GM21529 (cell line): ENCODE measurements around the gene C10orf62.

Experiments
- ATAC-seq: cut with Tn5 transposase; IDR thresholded peaks from one replicate; pipeline ENCODE4 v1.9.1; 2021; ENCODE audit not compliant: unreplicated experiment

The C10orf62 gene

GRCh38 chr10:97584060-97584797 is 5.3 kb upstream of the C10orf62 start, which contains the start of gene HOGA1:
HOGA1 (plus strand) TSS chr10:97584389; CDS start chr10:97584704, 315 bp downstream.
- peak; percentile 69 for ATAC-seq

- no peak for ATAC-seq
Observed at GRCh38 chr10:97584798-97585438, 4.6 kb upstream of the C10orf62 start.

- no peak for ATAC-seq
Observed at GRCh38 chr10:97585439-97585811, 4.1 kb upstream of the C10orf62 start.

- no peak for ATAC-seq
Observed at GRCh38 chr10:97587183-97587582, 2.3 kb upstream of the C10orf62 start.

GRCh38 chr10:97590082-97590747 is 694 bp downstream of the C10orf62 start:
- ATAC-seq, result no peak

- ATAC-seq, result no peak
Observed at GRCh38 chr10:97590748-97591495, 1.4 kb downstream of the C10orf62 start.

- ATAC-seq, result no peak
Observed at GRCh38 chr10:97593421-97593820, 3.9 kb downstream of the C10orf62 start.

GRCh38 chr10:97596101-97597082 is 6.9 kb downstream of the C10orf62 start:
- ATAC-seq, result no peak

GRCh38 chr10:97597778-97598177 is 8.3 kb downstream of the C10orf62 start:
- ATAC-seq, result no peak

GRCh38 chr10:97598407-97599271 is 9.1 kb downstream of the C10orf62 start:
- no peak for ATAC-seq

- no peak for ATAC-seq
Observed at GRCh38 chr10:97599272-97599619, 9.7 kb downstream of the C10orf62 start.

GRCh38 chr10:97600616-97601015 is 11.1 kb downstream of the C10orf62 start:
- no peak for ATAC-seq

GRCh38 chr10:97601268-97602215 is 12.0 kb downstream of the C10orf62 start:
- ATAC-seq, result no peak

- ATAC-seq, result no peak
Observed at GRCh38 chr10:97607095-97607636, 17.6 kb downstream of the C10orf62 start.

- no peak for ATAC-seq
Observed at GRCh38 chr10:97608991-97609561, 19.6 kb downstream of the C10orf62 start.

GRCh38 chr10:97611473-97611872 is 22.0 kb downstream of the C10orf62 start:
- no peak for ATAC-seq

- ATAC-seq, result no peak
Observed at GRCh38 chr10:97612386-97612785, 22.9 kb downstream of the C10orf62 start.

GRCh38 chr10:97618285-97618684 is 28.8 kb downstream of the C10orf62 start:
- no peak for ATAC-seq
